ENCODE data around the gene TNFAIP8L3. TPM values are rescaled to one million over a fixed set of nuclear protein-coding genes. Genes with fewer than 3 reads are reported as not detected.

TNFAIP8L3 gene
- total RNA-seq, 1 experiment from 2014 or later = not detected

DNA sequence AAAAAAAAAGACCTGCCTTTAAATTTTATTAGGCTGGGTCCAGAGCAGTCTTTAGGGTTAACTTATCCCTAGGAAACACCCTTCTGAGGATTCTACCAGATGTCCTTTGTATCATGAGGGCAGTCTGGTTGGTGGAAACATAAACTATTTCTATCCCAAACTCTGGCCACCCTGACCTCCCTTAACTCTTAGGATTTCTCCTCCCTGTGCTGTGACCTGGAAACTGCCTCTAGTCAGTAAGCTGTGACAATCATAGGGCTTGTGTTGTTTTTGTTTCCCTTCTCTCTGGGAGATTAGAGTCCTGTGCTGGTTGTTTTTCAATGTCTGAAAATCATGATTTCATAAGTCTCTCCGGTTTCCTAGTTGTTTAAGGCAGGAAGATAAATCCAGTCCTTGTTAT is 78.1 kb downstream of the TNFAIP8L3 start:
- H3K4me1 ChIP-seq (ENCODE audit: low read length) = no peaks in the 10 kb centered on the region
- no peaks in the 10 kb centered on the region for H3K79me2 ChIP-seq (ENCODE audit: low read length)
- no peaks in the 10 kb centered on the region for H3K9me3 ChIP-seq (ENCODE audit: low read length)
- no peaks in the 10 kb centered on the region for H3K27me3 ChIP-seq (ENCODE audit: low read length)
- H4K20me1 ChIP-seq (ENCODE audit: insufficient read depth, low read depth, low read length) = no peaks in the 10 kb centered on the region
- no peak overlapping the region for H3K4me2 ChIP-seq (ENCODE audit: low read depth, low read length, poor library complexity, severe bottlenecking)
- H3K36me3 ChIP-seq (ENCODE audit: insufficient read depth, low read length) = no peaks in the 10 kb centered on the region; the same call in 1 of the 2 replicates
- no peak for DNase-seq
- no peak overlapping the region for H3K4me3 ChIP-seq (ENCODE audit: low read length)
- no peak overlapping the region for H3K9ac ChIP-seq (ENCODE audit: low read length)
- no peak overlapping the region for H2AFZ ChIP-seq (ENCODE audit: low read length)
- H3K27ac ChIP-seq (ENCODE audit: low read length) = no peak overlapping the region
- H3K9me2 ChIP-seq (replicated peaks; ENCODE audit: insufficient read depth, low read length) = no peaks in the 10 kb centered on the region

- Histone ChIP-seq H3K27ac (ENCODE audit: low read length) (no peak overlapping the region), H3K4me3 (ENCODE audit: low read length) (no peak overlapping the region), H3K79me2 (ENCODE audit: low read length) (no peaks in the 10 kb centered on the region), H3K9me2 (replicated peaks; ENCODE audit: insufficient read depth, low read length) (no peaks in the 10 kb centered on the region), H3K36me3 (ENCODE audit: insufficient read depth, low read length) (peaks cover 23% of the 10 kb centered on the region), H3K27me3 (ENCODE audit: low read length) (no peaks in the 10 kb centered on the region), H3K4me2 (ENCODE audit: low read depth, low read length, poor library complexity, severe bottlenecking) (no peak overlapping the region), H4K20me1 (ENCODE audit: insufficient read depth, low read depth, low read length) (no peaks in the 10 kb centered on the region), H3K9me3 (ENCODE audit: low read length) (no peaks in the 10 kb centered on the region), H2AFZ (ENCODE audit: low read length) (no peak overlapping the region), H3K9ac (ENCODE audit: low read length) (no peak overlapping the region), H3K4me1 (ENCODE audit: low read length) (no peaks in the 10 kb centered on the region)
- no peak for DNase-seq
Measured at GRCh38 chr15:51011212-51011611, 83.5 kb downstream of the TNFAIP8L3 start.

- Histone ChIP-seq H3K4me2 (ENCODE audit: low read depth, low read length, poor library complexity, severe bottlenecking) (no peak overlapping the region), H3K36me3 (ENCODE audit: insufficient read depth, low read length) (peaks cover 46% of the 10 kb centered on the region), H2AFZ (ENCODE audit: low read length) (no peak overlapping the region), H3K4me1 (ENCODE audit: low read length) (no peaks in the 10 kb centered on the region), H3K9me2 (replicated peaks; ENCODE audit: insufficient read depth, low read length) (no peaks in the 10 kb centered on the region), H3K9ac (ENCODE audit: low read length) (no peak overlapping the region), H3K79me2 (ENCODE audit: low read length) (no peaks in the 10 kb centered on the region), H3K9me3 (ENCODE audit: low read length) (no peaks in the 10 kb centered on the region), H3K27me3 (ENCODE audit: low read length) (no peaks in the 10 kb centered on the region), H4K20me1 (ENCODE audit: insufficient read depth, low read depth, low read length) (no peaks in the 10 kb centered on the region), H3K27ac (ENCODE audit: low read length) (no peak overlapping the region), H3K4me3 (ENCODE audit: low read length) (no peak overlapping the region)
- no peak for DNase-seq
Measured at GRCh38 chr15:51007131-51007666, 87.5 kb downstream of the TNFAIP8L3 start.

Other genes with a start within 250 kb of the TNFAIP8L3 start
- gene AP4E1, start 186.2 kb downstream of the TNFAIP8L3 start, total RNA-seq (2014; rRNA removed; shearing (Covaris generic); ENCODE audit: low replicate concordance) = 13.6 and 26.5 TPM in 2 replicates
- 2.2 and 2.4 TPM in 2 replicates for gene CYP19A1, start 243.7 kb upstream of the TNFAIP8L3 start, total RNA-seq (2014; rRNA removed; shearing (Covaris generic); ENCODE audit: low replicate concordance)
- gene GLDN, start 246.7 kb upstream of the TNFAIP8L3 start, total RNA-seq (2014; rRNA removed; shearing (Covaris generic); ENCODE audit: low replicate concordance) = not detected in 2 replicates